ENCODE results near the gene PTPRD. TPM values are rescaled to one million over a fixed set of nuclear protein-coding genes. Genes with fewer than 3 reads are reported as not detected.

PTPRD gene
- total and polyA plus RNA-seq, 2 of the 4 experiments (the other 2 are of a cell fraction): 0.07 to 0.18 TPM

DNA sequence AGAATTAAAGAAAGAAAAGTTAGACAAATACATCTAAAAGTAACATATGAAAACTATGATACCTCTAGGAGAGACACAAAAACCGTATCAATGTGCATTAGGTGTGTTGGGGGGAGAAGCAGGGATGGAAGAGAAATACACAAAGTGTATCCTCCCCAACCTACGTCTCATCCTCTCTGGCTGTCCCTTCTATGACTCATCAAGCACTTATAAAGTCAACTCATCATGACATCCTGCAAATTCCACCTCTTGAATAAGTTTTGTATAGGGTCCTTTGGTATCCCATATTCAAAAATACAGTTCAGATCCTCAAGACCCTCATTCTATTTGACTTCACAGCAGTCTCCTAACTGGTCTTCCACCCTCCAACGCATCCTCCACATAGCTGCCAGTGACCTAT lies 1895.7 kb downstream of the PTPRD start:
- TF ChIP-seq POLR2A (IDR thresholded peaks at IDR 0.05; ENCODE audit: low read depth, low read length): no peak
- no peak for TF ChIP-seq NFE2L2 (IDR thresholded peaks at IDR 0.05; ENCODE audit: low read depth, low read length)
- TF ChIP-seq FOS (IDR thresholded peaks at IDR 0.05; ENCODE audit: low read depth, low read length): no peak
- TF ChIP-seq, protein P1, sequence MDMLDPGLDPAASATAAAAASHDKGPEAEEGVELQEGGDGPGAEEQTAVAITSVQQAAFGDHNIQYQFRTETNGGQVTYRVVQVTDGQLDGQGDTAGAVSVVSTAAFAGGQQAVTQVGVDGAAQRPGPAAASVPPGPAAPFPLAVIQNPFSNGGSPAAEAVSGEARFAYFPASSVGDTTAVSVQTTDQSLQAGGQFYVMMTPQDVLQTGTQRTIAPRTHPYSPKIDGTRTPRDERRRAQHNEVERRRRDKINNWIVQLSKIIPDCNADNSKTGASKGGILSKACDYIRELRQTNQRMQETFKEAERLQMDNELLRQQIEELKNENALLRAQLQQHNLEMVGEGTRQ (IDR thresholded peaks at IDR 0.05; ENCODE audit: low read depth, low read length): no peak
- no peak for TF ChIP-seq RCOR1 (IDR thresholded peaks at IDR 0.05; ENCODE audit: insufficient replicate concordance, low read length)
- TF ChIP-seq MAFK (IDR thresholded peaks at IDR 0.05; ENCODE audit: low read depth, low read length): no peak
- no peak for TF ChIP-seq CTCF (conservative IDR thresholded peaks at IDR 0.05; ENCODE audit: low read depth, low read length)
- TF ChIP-seq ELK1 (IDR thresholded peaks at IDR 0.05; ENCODE audit: borderline replicate concordance, low read depth, low read length): no peak
- no peak for TF ChIP-seq BHLHE40 (IDR thresholded peaks at IDR 0.05; ENCODE audit: low read depth, low read length)
- no peak for TF ChIP-seq RAD21 (IDR thresholded peaks at IDR 0.05; ENCODE audit: low read length)
- TF ChIP-seq RFX5 (IDR thresholded peaks at IDR 0.05; ENCODE audit: low read depth, low read length): no peak
- TF ChIP-seq SMC3 (IDR thresholded peaks at IDR 0.05; ENCODE audit: low read depth, low read length): no peak
- TF ChIP-seq MXI1 (IDR thresholded peaks at IDR 0.05; ENCODE audit: borderline replicate concordance, low read depth, low read length): no peak
- no peak for TF ChIP-seq CHD1 (IDR thresholded peaks at IDR 0.05; ENCODE audit: low read depth, low read length)
- no peak for TF ChIP-seq MAZ (IDR thresholded peaks at IDR 0.05; ENCODE audit: borderline replicate concordance, low read depth, low read length)
- no peak for TF ChIP-seq CEBPB (IDR thresholded peaks at IDR 0.05; ENCODE audit: low read depth, low read length)
- H4K8ac ChIP-seq (ENCODE audit: low read depth in 2 of 2, low read length in 2 of 2): no peak overlapping the region
- H3K4me1 ChIP-seq (ENCODE audit: control insufficient read depth, insufficient read depth, low read length): no peaks in the 10 kb centered on the region; the same call in 1 of the 2 replicates
- intact Hi-C loops (cut with micrococcal nuclease) (no loop called here), dilution Hi-C loops (cut with HindIII; ENCODE audit: low sequenced_read_pairs, unreplicated experiment) (no loop called here), in situ Hi-C loops (cut with MboI; ENCODE audit: low sequenced_read_pairs) (no loop called here)
- H2BK20ac ChIP-seq (ENCODE audit: low read depth, low read length): no peak overlapping the region
- no peak overlapping the region for H2AFZ ChIP-seq (replicated peaks; ENCODE audit: low read length, poor library complexity)
- no peaks in the 10 kb centered on the region for H3K27me3 ChIP-seq (ENCODE audit: control insufficient read depth, insufficient read depth, low read length)
- no peak overlapping the region for H4K91ac ChIP-seq (ENCODE audit: insufficient read depth, low read depth, low read length)
- H3K79me1 ChIP-seq (ENCODE audit: low read depth in 1 of 2, low read length in 2 of 2): no peaks in the 10 kb centered on the region
- no peak overlapping the region for H3K4ac ChIP-seq (ENCODE audit: low read depth, low read length)
- no peak overlapping the region for H4K5ac ChIP-seq (ENCODE audit: low read depth, low read length)
- no peak overlapping the region for H3K18ac ChIP-seq (ENCODE audit: low read depth, low read length)
- no peak overlapping the region for H2AK5ac ChIP-seq (ENCODE audit: low read depth, low read length)
- H2AK9ac ChIP-seq (replicated peaks; ENCODE audit: low read depth, low read length, poor library complexity): no peak overlapping the region
- WGBS, 2 experiments (ENCODE audit: extremely low coverage in 2 of 2, insufficient read length in 1 of 2): no CpG with 5 or more reads among the region's 3 CpGs
- H3K27ac ChIP-seq (ENCODE audit: insufficient read depth, low read length): no peak overlapping the region
- POLR2A ChIA-PET (ENCODE audit: unreplicated experiment): no interaction called here
- no peak overlapping the region for H3K4me3 ChIP-seq (ENCODE audit: insufficient read depth, low read depth, low read length)
- H2BK5ac ChIP-seq (ENCODE audit: low read depth, low read length, poor library complexity, severe bottlenecking): no peak overlapping the region
- ATAC-seq (ENCODE audit: low read depth): no peak
- no TSS peak for BruUV-seq (replicated peaks)
- H4K20me1 ChIP-seq (ENCODE audit: insufficient read depth, low read length): no peaks in the 10 kb centered on the region
- no peak overlapping the region for H2BK15ac ChIP-seq (ENCODE audit: low read depth, low read length)
- 0 out of 2 replicates have a peak, but pooled peaks cover 1% of the 10 kb centered on the region for H3K9me3 ChIP-seq (ENCODE audit: control insufficient read depth, insufficient read depth, low read length)
- H3K9ac ChIP-seq (ENCODE audit: low read depth, low read length): no peak overlapping the region
- H3K36me3 ChIP-seq (ENCODE audit: control insufficient read depth, insufficient read depth, low read length): no peaks in the 10 kb centered on the region
- no peak overlapping the region for H3K56ac ChIP-seq (ENCODE audit: extremely low read depth, insufficient read depth, low read length)
- no peak overlapping the region for H3K23ac ChIP-seq (ENCODE audit: low read depth, low read length)
- DNase-seq: no peak
- CTCF ChIA-PET: no interaction called here
- no peak overlapping the region for H2BK120ac ChIP-seq (ENCODE audit: low read depth, low read length)
- H3K9me1 ChIP-seq (ENCODE audit: insufficient read depth, low read length): no peaks in the 10 kb centered on the region
- no peak overlapping the region for H3K14ac ChIP-seq (replicated peaks; ENCODE audit: low read depth, low read length)
- no peak overlapping the region for H3K4me2 ChIP-seq (ENCODE audit: low read depth, low read length)
